Measurements from ENCODE around the gene SUGP1. TPM values are rescaled to one million over a fixed set of nuclear protein-coding genes. Genes with fewer than 3 reads are reported as not detected.

SUGP1 gene
- total RNA-seq, 1 donor from 2014 or later, result 43.7 TPM

- intact Hi-C loops (cut with DNase I), result no loop called here
- DNase-seq (ENCODE audit: low spot score), result no peak
- no peak for ATAC-seq
These were observed 48.3 kb downstream of the SUGP1 start for GRCh38 chr19:19271828-19272599.

GRCh38 chr19:19270749-19271571, 49.3 kb downstream of the SUGP1 start:
- ATAC-seq (no peak), DNase-seq (ENCODE audit: low spot score) (no peak)
- intact Hi-C loops (cut with DNase I), result no loop called here

GRCh38 chr19:19269952-19270694, 50.2 kb downstream of the SUGP1 start:
- ATAC-seq (no peak), DNase-seq (ENCODE audit: low spot score) (no peak)
- intact Hi-C loops (cut with DNase I), result no loop called here

- ATAC-seq (no peak), DNase-seq (ENCODE audit: low spot score) (no peak)
- intact Hi-C loops (cut with DNase I), result no loop called here
These were observed 51.6 kb downstream of the SUGP1 start for GRCh38 chr19:19268453-19269385.

- ATAC-seq, result no peak
- intact Hi-C loops (cut with DNase I), result no loop called here
- no peak for DNase-seq (ENCODE audit: low spot score)
These were observed 53.0 kb downstream of the SUGP1 start for GRCh38 chr19:19267305-19267704.

- intact Hi-C loops (cut with DNase I), result no loop called here
- no peak for DNase-seq (ENCODE audit: low spot score)
- no peak for ATAC-seq
These were observed 56.3 kb downstream of the SUGP1 start for GRCh38 chr19:19263886-19264487.

GRCh38 chr19:19262190-19263057, 57.9 kb downstream of the SUGP1 start:
- ATAC-seq (no peak), DNase-seq (ENCODE audit: low spot score) (no peak)
- intact Hi-C loops (cut with DNase I), result no loop called here

- intact Hi-C loops (cut with DNase I), result no loop called here
- ATAC-seq (no peak), DNase-seq (ENCODE audit: low spot score) (no peak)
These were observed 58.7 kb downstream of the SUGP1 start for GRCh38 chr19:19261350-19262189.

GRCh38 chr19:19260417-19261214, 59.7 kb downstream of the SUGP1 start:
- intact Hi-C loops (cut with DNase I), result no loop called here
- DNase-seq (ENCODE audit: low spot score), result no peak
- no peak for ATAC-seq

- ATAC-seq, result no peak
- intact Hi-C loops (cut with DNase I), result no loop called here
These were observed 60.6 kb downstream of the SUGP1 start for GRCh38 chr19:19259741-19260140.

GRCh38 chr19:19258589-19259338, 61.5 kb downstream of the SUGP1 start:
- DNase-seq (ENCODE audit: low spot score) (no peak), ATAC-seq (no peak)
- intact Hi-C loops (cut with DNase I), result no loop called here

More at GRCh38 chr19:19259741-19260140, 60.6 kb downstream of the SUGP1 start:
- no peak for DNase-seq (ENCODE audit: low spot score)

- ATAC-seq, result no peak
- DNase-seq (ENCODE audit: low spot score), result no peak
- intact Hi-C loops (cut with DNase I), result no loop called here
These were observed 62.3 kb downstream of the SUGP1 start for GRCh38 chr19:19257836-19258588.

- DNase-seq (ENCODE audit: low spot score), result no peak
- ATAC-seq, result no peak
- intact Hi-C loops (cut with DNase I), result no loop called here
These were observed 63.2 kb downstream of the SUGP1 start for GRCh38 chr19:19257137-19257536.
